GM19025 (cell line): ENCODE results near the gene CCL27.

Experiments
- ATAC-seq: cut with Tn5 transposase; IDR thresholded peaks from one replicate; pipeline ENCODE4 v1.9.1; 2021; ENCODE audit warnings: mild to moderate bottlenecking, low read depth, moderate library complexity; ENCODE audit not compliant: unreplicated experiment

Gene CCL27

GRCh38 chr9:34628656-34629490 lies 33.6 kb downstream of the CCL27 start, which contains the start of gene ARID3C:
ARID3C (minus strand) TSS chr9:34629066; CDS start chr9:34628014, 1,052 bp downstream.
- no peak for ATAC-seq

- ATAC-seq: no peak
Measured at GRCh38 chr9:34627716-34628655, 34.5 kb downstream of the CCL27 start.

- ATAC-seq: no peak
Measured at GRCh38 chr9:34625186-34625486, 37.3 kb downstream of the CCL27 start.

- ATAC-seq: no peak
Measured at GRCh38 chr9:34624475-34625185, 37.8 kb downstream of the CCL27 start.

GRCh38 chr9:34623374-34624235 lies 38.9 kb downstream of the CCL27 start:
- no peak for ATAC-seq

- peak; percentile 98 for ATAC-seq
Measured at GRCh38 chr9:34620061-34620994, 42.1 kb downstream of the CCL27 start, which contains the start of gene DCTN3. DCTN3 (minus strand) TSS chr9:34620495; CDS start chr9:34620464, 31 bp downstream.

- no peak for ATAC-seq
Measured at GRCh38 chr9:34615132-34615531, 47.3 kb downstream of the CCL27 start.

GRCh38 chr9:34612788-34613390 lies 49.6 kb downstream of the CCL27 start:
- no peak for ATAC-seq
